Fibroblast of pulmonary artery (primary cell): ENCODE results near the gene KCNAB2.

Experiments used
- DNase-seq: peaks from one replicate; pipeline ENCODE4 v3.0.0-alpha.2; 2010; ENCODE audit warnings: low read depth
- H3K4me3 ChIP-seq: replicated peaks from 2 replicates; pipeline ENCODE4 v1.5.1; 2011; ENCODE audit warnings: low read depth, mild to moderate bottlenecking, control low read depth, low read length, moderate library complexity
- TF ChIP-seq, protein P1 (sequence below): IDR thresholded peaks from 2 replicates; pipeline ENCODE4 v1.5.1; 2011; ENCODE audit warnings: mild to moderate bottlenecking, control low read depth, low read length, inconsistent platforms; ENCODE audit errors: missing control alignments

Gene KCNAB2

DNA sequence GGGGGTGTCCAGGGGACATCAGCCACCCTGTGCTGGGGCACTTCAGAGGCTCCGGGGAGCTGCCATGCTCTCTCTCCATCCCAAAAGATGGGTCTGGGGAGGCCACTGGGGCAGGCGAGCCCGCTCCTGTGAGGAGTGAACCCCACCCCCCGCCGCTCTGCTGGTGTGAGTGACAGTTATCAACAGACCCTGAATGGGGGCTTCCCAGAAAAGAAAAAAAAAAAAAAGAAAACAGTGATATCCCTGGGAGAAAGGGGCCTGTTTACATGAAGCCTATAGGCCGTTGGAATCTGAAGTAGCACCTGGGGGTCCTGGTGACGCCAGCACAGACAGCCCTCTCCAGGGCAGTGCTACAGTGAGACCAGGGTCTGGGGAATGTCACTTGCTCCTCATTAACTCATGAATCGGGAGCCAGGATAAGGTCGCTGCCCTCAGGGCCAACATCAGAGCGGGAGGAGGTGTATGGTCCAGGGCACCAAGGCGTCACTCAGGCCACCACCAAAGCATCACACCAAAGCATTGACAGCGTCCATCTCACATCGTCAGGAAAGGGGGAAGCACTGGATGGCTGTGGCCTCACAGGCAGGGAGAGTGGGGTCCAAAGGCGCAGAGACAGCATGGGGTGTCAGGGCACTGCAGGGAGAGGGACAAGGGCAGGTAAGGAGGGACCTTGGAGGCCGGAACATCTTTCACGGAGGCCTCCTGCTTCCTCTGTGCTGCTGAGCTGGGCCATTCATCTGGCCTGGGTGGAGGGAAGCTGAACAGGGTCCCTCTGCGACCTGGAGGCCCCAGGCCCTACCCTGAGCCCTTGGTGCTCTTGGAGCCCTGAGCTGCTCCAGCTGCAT lies 45.0 kb upstream of the KCNAB2 start:
- no peak for DNase-seq
- no peak overlapping the region for H3K4me3 ChIP-seq
- TF ChIP-seq, protein P1, sequence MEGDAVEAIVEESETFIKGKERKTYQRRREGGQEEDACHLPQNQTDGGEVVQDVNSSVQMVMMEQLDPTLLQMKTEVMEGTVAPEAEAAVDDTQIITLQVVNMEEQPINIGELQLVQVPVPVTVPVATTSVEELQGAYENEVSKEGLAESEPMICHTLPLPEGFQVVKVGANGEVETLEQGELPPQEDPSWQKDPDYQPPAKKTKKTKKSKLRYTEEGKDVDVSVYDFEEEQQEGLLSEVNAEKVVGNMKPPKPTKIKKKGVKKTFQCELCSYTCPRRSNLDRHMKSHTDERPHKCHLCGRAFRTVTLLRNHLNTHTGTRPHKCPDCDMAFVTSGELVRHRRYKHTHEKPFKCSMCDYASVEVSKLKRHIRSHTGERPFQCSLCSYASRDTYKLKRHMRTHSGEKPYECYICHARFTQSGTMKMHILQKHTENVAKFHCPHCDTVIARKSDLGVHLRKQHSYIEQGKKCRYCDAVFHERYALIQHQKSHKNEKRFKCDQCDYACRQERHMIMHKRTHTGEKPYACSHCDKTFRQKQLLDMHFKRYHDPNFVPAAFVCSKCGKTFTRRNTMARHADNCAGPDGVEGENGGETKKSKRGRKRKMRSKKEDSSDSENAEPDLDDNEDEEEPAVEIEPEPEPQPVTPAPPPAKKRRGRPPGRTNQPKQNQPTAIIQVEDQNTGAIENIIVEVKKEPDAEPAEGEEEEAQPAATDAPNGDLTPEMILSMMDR: no peak

DNA sequence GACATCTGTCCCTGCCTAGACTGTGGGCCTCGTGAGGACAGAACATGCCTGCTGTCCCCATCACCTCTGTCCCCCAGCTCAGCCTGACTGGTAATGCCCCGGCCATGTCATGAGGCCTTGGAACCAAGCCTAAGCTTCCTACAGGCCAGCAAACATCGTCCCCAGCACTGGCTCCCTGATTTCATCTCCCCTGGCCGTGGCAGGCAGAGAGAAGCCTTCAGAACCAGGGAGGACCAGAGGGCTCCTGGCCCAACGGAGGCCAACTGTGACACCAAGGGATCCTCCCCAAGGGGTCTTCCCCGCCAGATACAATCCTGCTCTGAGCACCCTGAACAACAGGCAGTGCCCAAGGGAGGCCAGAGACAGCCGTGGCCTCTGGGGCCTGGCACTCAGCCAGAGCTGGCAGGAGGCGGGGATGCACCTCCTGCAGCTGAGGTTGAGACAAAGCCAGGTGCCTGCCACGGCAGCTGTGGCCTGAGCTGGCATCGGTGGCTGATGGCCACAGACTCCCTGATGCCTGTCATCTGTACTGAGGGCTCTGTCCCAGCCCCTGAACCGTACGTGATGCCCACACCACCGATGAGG lies 43.6 kb upstream of the KCNAB2 start:
- no peak for DNase-seq
- H3K4me3 ChIP-seq: no peak overlapping the region
- TF ChIP-seq, protein P1: no peak

- no peak for DNase-seq
These were observed 42.8 kb upstream of the KCNAB2 start for GRCh38 chr1:6002714-6003501.

DNA sequence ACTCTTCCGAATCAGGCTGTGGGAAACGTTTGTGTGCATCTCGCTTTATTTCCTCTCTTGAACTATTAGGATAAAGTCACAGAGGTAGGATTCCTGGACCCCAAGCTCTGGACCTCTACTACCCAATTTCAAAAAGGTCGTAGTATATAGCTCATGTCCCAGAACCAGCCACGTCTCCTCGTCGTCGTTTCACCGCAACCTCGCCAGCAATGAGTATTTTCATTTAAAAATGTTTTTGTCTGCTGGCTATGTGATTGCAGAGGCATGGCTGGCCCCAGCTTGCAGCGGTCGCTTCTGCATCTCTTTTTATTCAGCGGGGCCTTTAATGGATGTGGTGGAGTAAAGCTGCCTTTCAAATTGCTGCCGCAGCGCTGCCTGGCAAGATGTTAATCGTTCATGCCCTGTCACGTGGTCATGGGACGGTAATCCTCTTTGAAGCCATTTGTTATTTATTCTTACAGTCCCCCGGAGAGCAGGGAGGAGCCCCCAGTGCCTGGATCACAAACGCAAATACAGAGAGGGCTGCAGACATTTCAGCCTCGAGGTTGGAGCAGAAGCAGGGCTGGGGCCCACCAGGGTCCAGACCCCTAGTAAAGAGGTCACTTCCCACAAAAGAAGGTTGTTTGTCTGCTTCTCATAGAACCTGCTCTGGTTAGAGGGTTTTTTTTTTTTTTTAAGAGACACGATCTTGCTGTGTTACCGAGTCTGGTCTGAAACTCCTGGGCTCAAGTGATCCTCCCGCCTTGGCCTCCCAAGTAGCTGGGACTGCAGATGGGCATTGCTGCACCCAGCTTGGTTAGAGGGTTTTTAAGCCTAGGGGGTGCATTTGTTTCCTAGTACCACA lies 41.9 kb upstream of the KCNAB2 start:
- DNase-seq: no peak
- TF ChIP-seq, protein P1: no peak
- no peak overlapping the region for H3K4me3 ChIP-seq

More at GRCh38 chr1:6002714-6003501, 42.8 kb upstream of the KCNAB2 start:
- TF ChIP-seq, protein P1: no peak
- H3K4me3 ChIP-seq: no peak overlapping the region

DNA sequence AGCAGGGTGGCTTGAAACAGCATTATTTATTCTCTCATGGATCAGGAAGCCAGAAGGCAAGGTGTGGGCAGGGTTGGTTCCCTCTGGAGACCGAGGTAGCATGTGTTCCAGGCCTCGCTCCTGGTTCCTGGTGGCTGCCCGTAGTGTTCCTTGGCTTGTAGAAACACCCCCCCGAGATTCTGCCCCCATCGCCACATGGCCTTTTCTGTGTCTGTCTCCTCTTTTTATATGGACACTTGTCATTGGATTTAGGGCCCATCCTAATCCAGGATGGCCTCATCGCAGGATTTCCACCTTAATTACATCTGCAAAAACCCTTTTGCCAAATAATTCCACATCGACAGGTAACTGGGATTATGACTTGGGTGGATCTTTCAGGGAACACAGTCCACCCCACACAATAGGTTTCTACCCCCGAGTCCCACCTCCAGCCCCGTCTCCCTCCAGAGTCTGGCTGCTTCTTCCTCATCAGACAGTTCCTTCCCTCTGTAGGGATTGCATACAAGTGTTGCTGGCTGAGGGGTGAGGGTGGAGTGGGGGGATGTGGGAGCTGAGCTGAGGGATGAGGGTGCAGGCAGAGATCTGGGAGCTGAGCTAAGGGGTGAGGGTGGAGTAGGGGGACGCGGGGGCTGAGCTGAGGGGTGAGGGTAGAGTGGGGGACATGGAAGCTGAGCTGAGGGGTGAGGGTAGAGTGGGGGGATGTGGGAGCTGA lies 41.1 kb upstream of the KCNAB2 start:
- TF ChIP-seq, protein P1: no peak
- H3K4me3 ChIP-seq: no peak overlapping the region
- no peak for DNase-seq
